K562 (cell line): ENCODE data around the gene ZSWIM1. TPM values are rescaled to one million over a fixed set of nuclear protein-coding genes. Genes with fewer than 3 reads are reported as not detected.
A peak's percentile ranks its signal among the peaks of the same experiment; 100 is the strongest.

Source experiments
- CXXC5 ChIP-seq: fragments of 250-450 bp; sonication (Bioruptor Pico); IDR thresholded peaks from 2 replicates; pipeline ENCODE4 v1.8.0; 2022; ENCODE audit warnings: inconsistent platforms, mild to moderate bottlenecking, moderate library complexity
- ETV6 ChIP-seq, 3 experiments: fragments of 150-350 bp in 1 of 3; sonication (generic) in 1 of 3; formaldehyde crosslinking in 1 of 3; IDR thresholded peaks; 2 replicates each; pipeline versions ENCODE4 v1.6.1 to v1.8.0; 2014 to 2022; ENCODE audit warnings: borderline replicate concordance in 2 of 3, low read depth in 2 of 3, antibody characterized with exemption in 1 of 3, low read length in 1 of 3, mild to moderate bottlenecking in 1 of 3, missing genetic modification reagents in 1 of 3
- NBN ChIP-seq: fragments of 450-650 bp; IDR thresholded peaks from 2 replicates; pipeline ENCODE4 v1.6.1; 2016; ENCODE audit warnings: low read depth, mild to moderate bottlenecking
- NFIC ChIP-seq: fragments of 450-650 bp; IDR thresholded peaks from 2 replicates; pipeline ENCODE4 v1.6.1; 2017; ENCODE audit warnings: mild to moderate bottlenecking, inconsistent platforms
- POLR2AphosphoS5 ChIP-seq: IDR thresholded peaks from 2 replicates; pipeline ENCODE4 v1.6.1; 2011; ENCODE audit warnings: mild to moderate bottlenecking, low read depth, low read length, moderate library complexity; ENCODE audit not compliant: control insufficient read depth, insufficient read depth
- SMAD4 ChIP-seq: fragments of 250-450 bp; sonication (Bioruptor Pico); conservative IDR thresholded peaks from 2 replicates; pipeline ENCODE4 v1.8.0; 2021; ENCODE audit warnings: inconsistent platforms, mild to moderate bottlenecking, moderate library complexity
- ZNF121 ChIP-seq: sonication (generic); formaldehyde crosslinking; conservative IDR thresholded peaks from 2 replicates; pipeline ENCODE4 v1.8.0; 2022; ENCODE audit warnings: missing genetic modification reagents
- polyA plus RNA-seq, 8 experiments: library from polyadenylated mRNA; depleted of rRNA in 4 of 8; stranded (reverse) in 5 of 8; unstranded in 3 of 8; fragments of >200 nt; fragmentation: Nextera tagmentation in 2 of 8; fragmentation: Illumina TruSeq in 1 of 8; extraction: Ambion mirVana in 2 of 8; extraction: Trizol in 1 of 8; gene quantifications; 2 replicates each; pipeline versions ENCODE4 v1.2.1 to v1.2.3, GENCODE V29; 2011 to 2014; ENCODE audit warnings: inconsistent platforms in 1 of 8, missing spikeins in 1 of 8
- total RNA-seq, 7 experiments: library from RNA; depleted of rRNA in 6 of 7; stranded (reverse); fragments of >200 nt in 6 of 7; fragmentation: Illumina TruSeq in 2 of 7; extraction: Trizol in 2 of 7; gene quantifications; 2 replicates each; pipeline versions ENCODE4 v1.2.1 to v1.2.3, GENCODE V29; 2011 to 2021; ENCODE audit warnings: low replicate concordance in 1 of 7
- TF ChIP-seq, protein P1 (sequence below): sonication (generic); formaldehyde crosslinking; IDR thresholded peaks from 2 replicates; pipeline ENCODE4 v1.8.0; 2022; ENCODE audit warnings: missing genetic modification reagents, mild to moderate bottlenecking, moderate library complexity, borderline replicate concordance
- TF ChIP-seq, protein P2 (sequence below): fragments of 450-650 bp; formaldehyde crosslinking; IDR thresholded peaks from 2 replicates; pipeline ENCODE4 v1.4.0; 2020; ENCODE audit warnings: mild to moderate bottlenecking, moderate library complexity

The ZSWIM1 gene
- total and polyA plus RNA-seq, 9 of the 15 experiments (the other 6 are each of a cell fraction or from before 2014, with no cell fraction given) = 2.5 to 15.6 (median 9.5) TPM

DNA sequence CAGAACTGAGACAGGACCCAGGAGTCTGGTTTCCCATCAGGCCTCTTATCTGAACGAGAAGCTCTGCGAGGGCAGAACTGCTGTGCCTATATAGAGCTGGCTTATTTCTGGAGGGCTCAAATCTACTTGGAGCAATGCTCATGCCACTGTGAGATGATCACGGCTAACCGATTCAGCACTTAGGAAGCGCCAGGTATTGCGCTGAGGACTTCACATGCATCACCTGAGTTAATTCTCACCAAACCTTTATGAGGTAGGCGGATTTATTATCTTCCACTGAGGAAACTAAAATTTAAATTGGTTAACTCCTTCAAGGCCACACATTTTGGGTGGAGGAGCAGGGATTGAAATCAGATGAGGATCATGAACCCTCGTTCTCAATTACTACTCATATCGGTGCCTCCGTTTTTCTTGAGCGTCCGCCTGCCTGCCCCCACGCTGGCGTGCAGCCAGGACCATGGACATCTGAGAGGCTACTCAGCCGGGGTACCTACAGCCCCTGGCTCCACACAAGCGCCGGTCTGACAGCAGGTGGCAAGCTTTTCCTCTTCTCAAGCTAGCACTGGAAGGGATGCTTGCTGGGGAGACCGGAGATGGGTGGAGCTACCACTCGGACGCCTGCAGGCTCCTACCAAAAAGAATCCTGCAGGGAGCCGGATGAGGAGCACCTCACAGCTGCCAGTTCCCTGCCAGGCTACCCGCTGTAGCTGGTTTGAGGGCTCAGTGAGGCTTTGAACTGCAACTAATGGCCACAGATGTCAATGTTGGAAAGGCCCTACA, 52.4 kb downstream of the ZSWIM1 start (continued):
- TF ChIP-seq NFIC (peak; percentile 95), ZNF121 (no peak), NBN (no peak), CXXC5 (CRISPR knock-in tag) (peak; percentile 10; the same call in 1 of the 2 replicates), POLR2AphosphoS5 (peak; percentile 29; the same call in 1 of the 2 replicates), ETV6 (IDR thresholded peaks at IDR 0.05; ENCODE audit: borderline replicate concordance in 1 of 2, low read depth in 2 of 2, low read length in 1 of 2) (no peak), ETV6 (CRISPR knock-in tag; IDR thresholded peaks at IDR 0.05; ENCODE audit: borderline replicate concordance) (no peak), SMAD4 (CRISPR knock-in tag) (no peak)
- TF ChIP-seq, protein P1, sequence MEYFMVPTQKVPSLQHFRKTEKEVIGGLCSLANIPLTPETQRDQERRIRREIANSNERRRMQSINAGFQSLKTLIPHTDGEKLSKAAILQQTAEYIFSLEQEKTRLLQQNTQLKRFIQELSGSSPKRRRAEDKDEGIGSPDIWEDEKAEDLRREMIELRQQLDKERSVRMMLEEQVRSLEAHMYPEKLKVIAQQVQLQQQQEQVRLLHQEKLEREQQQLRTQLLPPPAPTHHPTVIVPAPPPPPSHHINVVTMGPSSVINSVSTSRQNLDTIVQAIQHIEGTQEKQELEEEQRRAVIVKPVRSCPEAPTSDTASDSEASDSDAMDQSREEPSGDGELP (CRISPR knock-in tag) = 0 out of 2 replicates have a peak, but pooled peaks have one; percentile 32
- TF ChIP-seq, protein P2, sequence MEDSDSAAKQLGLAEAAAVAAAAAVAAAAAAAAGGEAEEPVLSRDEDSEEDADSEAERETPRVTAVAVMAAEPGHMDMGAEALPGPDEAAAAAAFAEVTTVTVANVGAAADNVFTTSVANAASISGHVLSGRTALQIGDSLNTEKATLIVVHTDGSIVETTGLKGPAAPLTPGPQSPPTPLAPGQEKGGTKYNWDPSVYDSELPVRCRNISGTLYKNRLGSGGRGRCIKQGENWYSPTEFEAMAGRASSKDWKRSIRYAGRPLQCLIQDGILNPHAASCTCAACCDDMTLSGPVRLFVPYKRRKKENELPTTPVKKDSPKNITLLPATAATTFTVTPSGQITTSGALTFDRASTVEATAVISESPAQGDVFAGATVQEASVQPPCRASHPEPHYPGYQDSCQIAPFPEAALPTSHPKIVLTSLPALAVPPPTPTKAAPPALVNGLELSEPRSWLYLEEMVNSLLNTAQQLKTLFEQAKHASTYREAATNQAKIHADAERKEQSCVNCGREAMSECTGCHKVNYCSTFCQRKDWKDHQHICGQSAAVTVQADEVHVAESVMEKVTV (CRISPR knock-in tag) = peak; percentile 23; the same call in 1 of the 2 replicates
